K562 (cell line): ENCODE results near the gene KDF1. TPM values are rescaled to one million over a fixed set of nuclear protein-coding genes. Genes with fewer than 3 reads are reported as not detected.
A peak's percentile ranks its signal among the peaks of the same experiment; 100 is the strongest.

ENCODE experiments used
- CREB1 ChIP-seq, 2 experiments: sonication (generic) in 1 of 2; formaldehyde crosslinking in 1 of 2; IDR thresholded peaks; 2 replicates each; pipeline versions ENCODE4 v1.6.1 to v1.8.0; 2012 to 2022; ENCODE audit warnings: inconsistent platforms in 1 of 2, mild to moderate bottlenecking in 1 of 2, missing genetic modification reagents in 1 of 2, moderate library complexity in 1 of 2
- DEAF1 ChIP-seq: fragments of 450-650 bp; formaldehyde crosslinking; IDR thresholded peaks from 2 replicates; pipeline ENCODE4 v1.4.0; 2020; ENCODE audit warnings: mild to moderate bottlenecking, moderate library complexity
- EGR1 ChIP-seq: fragments of 450-650 bp; conservative IDR thresholded peaks from 2 replicates; pipeline ENCODE4 v1.6.1; 2017; ENCODE audit warnings: mild to moderate bottlenecking
- ETV5 ChIP-seq: sonication (generic); formaldehyde crosslinking; IDR thresholded peaks from 2 replicates; pipeline ENCODE4 v1.4.0; 2020; ENCODE audit warnings: low read depth, mild to moderate bottlenecking, missing genetic modification reagents
- FOXM1 ChIP-seq, 2 experiments: fragments of 450-650 bp in 1 of 2; sonication (generic) in 1 of 2; formaldehyde crosslinking in 1 of 2; IDR thresholded peaks; 2 replicates each; pipeline versions ENCODE4 v1.6.1 to v1.9.0; 2017 to 2022; ENCODE audit warnings: low read depth in 2 of 2, mild to moderate bottlenecking in 2 of 2, missing genetic modification reagents in 1 of 2, moderate library complexity in 1 of 2
- HDGF ChIP-seq: fragments of 450-650 bp; IDR thresholded peaks from 2 replicates; pipeline ENCODE4 v1.6.1; 2016
- JUND ChIP-seq, 2 experiments: IDR thresholded peaks; 2 replicates in 1 of 2; 3 replicates in 1 of 2; pipeline ENCODE4 v1.6.1; 2011; ENCODE audit warnings: borderline replicate concordance in 2 of 2, low read depth in 2 of 2, low read length in 2 of 2, improper control_type of control experiment in 1 of 2, missing biosample characterization in 1 of 2, missing genetic modification characterization in 1 of 2, missing genetic modification reagents in 1 of 2
- KDM4B ChIP-seq, 2 experiments: fragments of 450-650 bp in 1 of 2; sonication (generic) in 1 of 2; IDR thresholded peaks; 2 replicates each; pipeline ENCODE4 v1.6.1; 2016 to 2017; ENCODE audit warnings: borderline replicate concordance in 2 of 2, antibody characterized with exemption in 1 of 2, low read depth in 1 of 2, mild to moderate bottlenecking in 1 of 2
- KLF16 ChIP-seq: IDR thresholded peaks from 2 replicates; pipeline ENCODE4 v1.6.1; 2016; ENCODE audit warnings: antibody characterized with exemption
- PBX2 ChIP-seq, 2 experiments: IDR thresholded peaks in 1 of 2; conservative IDR thresholded peaks in 1 of 2; 2 replicates each; pipeline ENCODE4 v1.6.1; 2016; ENCODE audit warnings: low read depth in 2 of 2, mild to moderate bottlenecking in 1 of 2, missing compliant biosample characterization in 1 of 2, missing genetic modification characterization in 1 of 2, moderate library complexity in 1 of 2
- SMAD2 ChIP-seq: fragments of 150-350 bp; IDR thresholded peaks from 2 replicates; pipeline ENCODE4 v1.6.1; 2014; ENCODE audit warnings: low read depth, mild to moderate bottlenecking, low read length
- SRSF9 ChIP-seq: fragments of 200-400 bp; formaldehyde crosslinking; IDR thresholded peaks from 2 replicates; pipeline ENCODE4 v1.6.1; 2017; ENCODE audit warnings: low read depth, low read length, borderline replicate concordance
- TAL1 ChIP-seq: fragments of 450-650 bp; IDR thresholded peaks from 2 replicates; pipeline ENCODE4 v1.6.1; 2016; ENCODE audit warnings: mild to moderate bottlenecking
- TCF7L2 ChIP-seq: fragments of 150-350 bp; IDR thresholded peaks from 2 replicates; pipeline ENCODE4 v1.6.1; 2016; ENCODE audit warnings: low read depth, mild to moderate bottlenecking, low read length, moderate library complexity
- TEAD4 ChIP-seq, 2 experiments: sonication (generic) in 1 of 2; formaldehyde crosslinking in 1 of 2; IDR thresholded peaks; 2 replicates each; pipeline versions ENCODE4 v1.6.1 to v1.8.0; 2012 to 2022; ENCODE audit warnings: borderline replicate concordance in 1 of 2, inconsistent platforms in 1 of 2, low read length in 1 of 2, mild to moderate bottlenecking in 1 of 2, missing genetic modification reagents in 1 of 2
- TFAP4 ChIP-seq: sonication (generic); formaldehyde crosslinking; IDR thresholded peaks from 2 replicates; pipeline ENCODE4 v1.8.0; 2022; ENCODE audit warnings: missing genetic modification reagents, mild to moderate bottlenecking, moderate library complexity, borderline replicate concordance
- ZBTB7A ChIP-seq: IDR thresholded peaks from 2 replicates; pipeline ENCODE4 v1.6.1; 2011; ENCODE audit warnings: low read depth, mild to moderate bottlenecking, low read length, moderate library complexity, borderline replicate concordance; ENCODE audit not compliant: control insufficient read depth
- ZNF695 ChIP-seq: fragments of 450-650 bp; formaldehyde crosslinking; IDR thresholded peaks from 2 replicates; pipeline ENCODE4 v1.4.0; 2020; ENCODE audit warnings: mild to moderate bottlenecking, moderate library complexity
- polyA plus RNA-seq, 8 experiments: library from polyadenylated mRNA; depleted of rRNA in 4 of 8; stranded (reverse) in 5 of 8; unstranded in 3 of 8; fragments of >200 nt; fragmentation: Nextera tagmentation in 2 of 8; fragmentation: Illumina TruSeq in 1 of 8; extraction: Ambion mirVana in 2 of 8; extraction: Trizol in 1 of 8; gene quantifications; 2 replicates each; pipeline versions ENCODE4 v1.2.1 to v1.2.3, GENCODE V29; 2011 to 2014; ENCODE audit warnings: inconsistent platforms in 1 of 8, missing spikeins in 1 of 8
- total RNA-seq, 7 experiments: library from RNA; depleted of rRNA in 6 of 7; stranded (reverse); fragments of >200 nt in 6 of 7; fragmentation: Illumina TruSeq in 2 of 7; extraction: Trizol in 2 of 7; gene quantifications; 2 replicates each; pipeline versions ENCODE4 v1.2.1 to v1.2.3, GENCODE V29; 2011 to 2021; ENCODE audit warnings: low replicate concordance in 1 of 7

The KDF1 gene
- total and polyA plus RNA-seq, 9 of the 15 experiments (the other 6 are each of a cell fraction or from before 2014, with no cell fraction given): 0.38 to 1.9 (median 0.83) TPM

GRCh38 chr1:26951821-26952497 lies 8.3 kb downstream of the KDF1 start (continued):
- TF ChIP-seq TEAD4 (IDR thresholded peaks at IDR 0.05; ENCODE audit: low read length) (peak; percentile 65), TEAD4 (CRISPR knock-in tag; IDR thresholded peaks at IDR 0.05; ENCODE audit: borderline replicate concordance) (no peak), TCF7L2 (no peak), DEAF1 (CRISPR knock-in tag) (no peak), CREB1 (IDR thresholded peaks at IDR 0.05) (no peak), CREB1 (CRISPR knock-in tag; IDR thresholded peaks at IDR 0.05) (no peak), TFAP4 (CRISPR knock-in tag) (peak; percentile 42; the same call in 1 of the 2 replicates), HDGF (no peak), ZBTB7A (peak; percentile 96), TAL1 (peak; percentile 70), SRSF9 (no peak), FOXM1 (IDR thresholded peaks at IDR 0.05; ENCODE audit: low read depth) (no peak), FOXM1 (CRISPR knock-in tag; IDR thresholded peaks at IDR 0.05; ENCODE audit: low read depth) (no peak), PBX2 (CRISPR knock-in tag; IDR thresholded peaks at IDR 0.05; ENCODE audit: low read depth) (no peak), PBX2 (tag; conservative IDR thresholded peaks at IDR 0.05; ENCODE audit: low read depth) (no peak), ZNF695 (CRISPR knock-in tag) (no peak), ETV5 (CRISPR knock-in tag) (0 out of 2 replicates have a peak, but pooled peaks have one; percentile 22), KDM4B (IDR thresholded peaks at IDR 0.05; ENCODE audit: borderline replicate concordance in 2 of 2, low read depth in 1 of 2) (no peak), EGR1 (peak; percentile 78), JUND (IDR thresholded peaks at IDR 0.05; ENCODE audit: borderline replicate concordance, low read depth, low read length) (no peak), JUND (tag; IDR thresholded peaks at IDR 0.05; ENCODE audit: borderline replicate concordance, low read depth, low read length) (no peak), KLF16 (peak; percentile 23; the same call in 1 of the 2 replicates), SMAD2 (no peak)
